Measurements from ENCODE around the gene PLPPR1.

DNA sequence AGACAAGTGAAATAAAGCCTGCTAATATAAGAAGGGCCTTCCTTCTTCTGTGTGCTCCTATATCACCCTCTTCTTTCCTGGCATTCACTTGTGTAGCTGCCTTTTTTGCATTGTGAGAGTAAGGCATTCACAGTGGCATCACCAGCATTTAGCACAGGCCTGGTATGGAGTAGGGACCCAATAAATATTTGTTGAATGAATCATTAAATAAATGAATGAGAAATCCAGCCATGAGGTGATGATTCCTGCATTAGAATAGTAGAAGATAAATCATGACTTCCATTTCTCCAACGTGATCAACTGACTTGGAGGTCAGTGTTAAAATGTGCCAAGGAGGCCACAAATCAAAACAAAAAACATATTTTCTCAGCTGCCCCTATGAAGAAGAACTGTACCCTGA lies 3.9 kb downstream of the PLPPR1 start:
- TF ChIP-seq GATA2 (IDR thresholded peaks at IDR 0.05; ENCODE audit: low read depth, low read length) (no peak), GATA3 (IDR thresholded peaks at IDR 0.05; ENCODE audit: low read depth, low read length) (no peak)
